Forelimb muscle (tissue), 1 donor: ENCODE results near the gene GSG1L. TPM values are rescaled to one million over a fixed set of nuclear protein-coding genes. Genes with fewer than 3 reads are reported as not detected.

Experiments
- DNase-seq: peaks from one replicate; pipeline ENCODE4 v3.0.0-alpha.2; 2013; ENCODE audit warnings: low read depth
- polyA plus RNA-seq: library from polyadenylated mRNA; unstranded; fragments of 120-200 nt; gene quantifications from one replicate; pipeline ENCODE4 v1.2.1, GENCODE V29; 2013; ENCODE audit not compliant: insufficient read length

The GSG1L gene
- 2.0 TPM for polyA plus RNA-seq

DNA sequence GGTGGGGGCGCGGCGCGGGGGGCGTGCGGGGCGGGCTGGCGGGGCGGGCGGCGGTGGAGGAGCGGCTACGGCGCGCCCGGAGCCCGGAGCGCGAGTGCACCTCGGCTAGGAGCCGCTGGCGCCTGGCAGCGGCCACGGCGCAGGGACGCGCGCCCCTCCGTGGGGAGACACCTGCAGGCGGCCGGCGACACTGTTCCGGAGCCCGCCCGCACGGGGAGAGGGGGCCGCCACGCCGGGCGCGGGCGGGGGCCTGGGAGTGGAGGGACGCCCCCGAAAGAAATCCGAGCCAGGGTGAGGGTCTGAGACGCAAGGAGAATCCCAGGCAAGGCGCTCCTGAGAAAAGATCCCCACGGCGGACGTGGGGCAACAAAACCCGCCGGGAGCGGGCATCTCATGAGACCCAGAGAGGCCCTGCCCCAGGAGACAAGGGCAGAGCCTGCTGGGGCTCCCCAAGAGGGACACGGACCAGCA lies at the start of gene GSG1L:
Gene GSG1L (minus strand): TSS at position 124 of the 471 bp plus-strand sequence. CDS start 290 bp downstream, outside the sequence.
- DNase-seq: no peak

DNA sequence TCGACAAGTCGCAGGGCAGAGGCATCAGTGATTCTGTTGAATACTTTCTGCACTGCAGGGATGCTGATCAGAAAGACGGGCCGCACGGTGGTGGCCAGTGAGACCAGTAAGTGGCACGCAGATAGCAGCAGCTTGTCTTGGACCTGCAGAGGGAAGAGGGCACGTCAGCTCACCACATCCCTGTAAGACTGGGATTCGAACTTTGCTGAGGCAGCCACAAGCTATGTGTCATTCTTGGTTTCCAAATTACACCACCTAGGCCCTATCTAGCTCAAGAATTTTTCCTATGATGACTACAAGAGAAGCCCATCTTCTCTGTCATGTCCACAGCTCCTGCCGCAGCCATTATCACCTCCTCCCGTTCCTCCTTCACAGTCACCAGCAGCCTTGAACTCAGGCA lies 49.4 kb upstream of the GSG1L start:
- no peak for DNase-seq

DNA sequence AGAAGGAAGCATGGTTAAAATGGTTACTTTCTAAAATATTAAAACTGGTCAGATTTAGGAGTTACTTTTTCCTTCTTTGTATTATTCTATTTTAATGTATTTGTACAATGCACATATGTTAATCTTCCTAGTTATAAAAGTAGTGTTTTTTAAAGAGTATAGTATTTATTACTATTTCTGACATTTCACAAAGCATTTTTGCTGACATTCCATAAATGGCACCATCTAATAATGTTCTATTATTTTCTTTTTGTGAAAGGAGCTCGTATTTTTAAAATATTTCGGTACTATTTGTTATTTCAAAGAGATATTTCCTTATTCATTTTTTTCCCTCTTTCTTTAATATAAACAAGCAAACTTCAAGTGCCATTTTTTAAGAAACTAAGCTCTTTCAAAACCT lies 47.5 kb upstream of the GSG1L start:
- DNase-seq: no peak

DNA sequence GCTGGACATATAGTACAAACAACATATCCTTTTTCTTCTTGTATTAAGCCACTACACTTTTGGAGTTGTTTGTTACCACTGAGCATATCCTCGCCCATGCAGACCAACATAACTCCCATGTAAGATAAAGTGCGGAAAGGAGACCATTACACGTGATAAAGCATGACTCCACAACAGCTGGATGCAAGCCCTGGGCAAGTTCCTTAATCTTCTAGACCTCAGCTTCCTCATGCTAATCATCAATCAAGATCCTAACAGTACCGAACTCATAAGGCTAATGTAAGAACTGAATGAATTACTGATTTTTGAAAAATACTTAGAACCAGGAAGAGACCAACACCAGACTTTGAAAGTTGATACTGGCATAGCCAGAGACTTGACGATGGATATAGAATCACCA lies 47.0 kb upstream of the GSG1L start:
- no peak for DNase-seq

DNA sequence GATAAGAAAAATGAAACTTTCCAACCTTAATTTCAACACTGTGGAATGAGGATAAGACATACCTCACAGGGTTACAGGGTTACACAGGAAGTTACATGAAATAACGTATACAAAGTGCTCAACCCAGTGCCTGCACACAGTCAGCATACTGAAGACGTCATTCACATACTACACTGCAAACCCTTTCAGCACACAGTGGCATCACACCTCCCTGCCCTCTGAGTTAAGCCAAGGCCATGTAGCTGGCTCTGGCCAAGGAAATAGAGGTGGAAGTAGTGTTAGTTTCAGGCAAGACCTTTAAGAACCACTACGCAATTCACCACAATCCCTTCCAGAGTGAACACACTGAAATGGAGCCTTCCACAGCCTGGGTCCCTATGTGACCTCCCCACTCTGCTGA lies 46.6 kb upstream of the GSG1L start:
- no peak for DNase-seq

DNA sequence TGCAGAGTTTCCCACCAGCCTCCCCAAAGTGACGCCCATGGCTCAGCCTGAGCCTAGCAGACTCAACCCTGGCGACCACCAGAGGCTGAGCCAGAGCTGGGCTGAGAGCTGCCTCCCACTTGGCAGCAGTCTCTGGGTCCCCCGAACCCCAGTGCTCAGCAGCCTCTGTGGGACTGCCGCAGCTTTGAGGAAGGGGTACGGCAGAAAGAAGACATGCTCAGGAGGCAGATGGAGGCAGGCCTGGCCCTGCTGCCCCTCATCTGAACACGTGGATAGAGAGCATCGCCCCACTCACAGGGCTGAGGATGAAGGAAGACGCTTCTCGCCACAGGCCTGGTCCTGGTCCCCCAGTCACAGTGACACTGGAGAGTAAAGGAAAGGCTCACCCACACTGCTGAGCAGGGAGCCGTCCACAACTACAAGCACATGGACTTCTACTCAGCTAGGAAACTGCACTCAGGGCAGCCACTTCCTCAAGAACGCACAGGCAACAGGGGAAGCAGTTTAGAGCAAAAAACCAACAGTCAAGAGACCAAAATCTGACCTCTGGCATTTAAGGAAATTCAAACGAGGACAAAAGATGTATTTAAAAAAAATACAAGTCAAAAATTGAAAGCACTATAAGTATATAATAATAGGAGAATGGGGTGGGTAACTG lies 45.2 kb upstream of the GSG1L start:
- DNase-seq: no peak

DNA sequence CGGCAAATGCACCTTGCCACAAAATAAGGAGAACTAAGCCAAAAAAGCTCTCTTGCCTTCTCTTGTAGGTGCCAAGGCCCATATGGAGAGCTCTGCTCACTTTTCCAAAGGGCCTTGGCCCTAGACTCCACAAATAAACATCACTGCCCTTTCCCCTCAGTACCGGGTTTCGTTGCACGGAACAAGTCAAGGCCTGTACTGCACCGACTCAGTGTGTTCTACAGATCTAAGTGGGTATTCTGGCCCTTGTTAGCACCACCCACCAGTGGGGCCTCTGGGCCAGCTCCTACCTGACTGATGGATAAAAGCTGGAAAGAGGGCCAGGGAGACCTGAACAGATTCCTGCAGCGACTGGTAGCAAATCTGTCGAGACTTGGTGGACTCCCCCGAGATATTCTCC lies 43.7 kb upstream of the GSG1L start:
- no peak for DNase-seq

DNA sequence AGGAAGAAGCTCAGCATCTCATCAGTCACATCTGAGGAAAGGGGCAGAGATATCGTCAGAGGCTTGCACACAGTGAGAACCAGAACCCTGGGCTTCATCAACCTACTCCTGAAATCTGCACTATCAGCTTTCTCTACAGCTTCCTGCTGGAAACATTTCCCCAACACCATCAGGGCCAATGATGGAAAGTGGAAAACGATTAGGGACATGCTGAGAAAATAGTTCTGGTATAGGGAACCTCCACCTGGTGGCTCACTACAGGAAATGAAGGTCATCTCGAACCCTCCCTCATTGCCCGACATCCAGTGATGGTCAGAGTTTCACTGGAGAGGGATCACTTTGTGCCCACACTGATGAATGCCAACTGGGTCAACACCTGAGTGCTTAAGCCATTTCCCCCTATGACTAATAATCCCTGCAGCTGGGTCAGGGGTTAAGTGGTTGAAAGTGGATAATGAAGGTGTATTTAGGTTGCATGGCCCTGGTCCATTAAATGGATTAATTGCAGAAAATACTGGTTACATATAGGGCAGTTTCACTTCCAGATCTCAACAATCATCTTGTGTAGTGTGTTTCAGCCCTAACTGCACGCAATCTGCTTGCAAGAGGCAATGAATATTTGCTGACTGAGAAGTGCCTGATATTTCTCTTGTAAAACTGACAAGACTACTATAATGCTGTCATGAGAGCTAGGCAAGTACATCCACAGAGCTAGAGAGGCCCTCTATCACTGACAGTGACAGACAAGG lies 43.1 kb upstream of the GSG1L start:
- DNase-seq: no peak

DNA sequence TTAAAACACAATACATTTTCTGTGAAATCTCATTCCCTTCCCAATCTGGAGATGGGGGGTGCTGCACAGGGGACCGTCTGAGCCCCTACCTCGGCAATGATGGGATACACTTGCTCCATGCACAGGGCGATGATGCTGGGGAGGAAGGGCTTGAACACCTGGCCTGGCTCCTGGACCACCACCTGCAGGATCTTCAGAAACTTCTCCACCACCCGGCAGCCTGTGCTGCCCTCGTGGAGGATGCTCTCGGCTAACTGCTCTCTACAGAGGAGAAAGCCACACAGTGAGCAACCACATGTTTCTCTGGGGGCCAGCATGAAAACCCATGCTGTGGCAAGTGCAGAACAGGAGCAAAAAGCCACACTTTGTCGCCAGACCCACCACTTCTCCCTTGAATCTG lies 42.4 kb upstream of the GSG1L start:
- DNase-seq: no peak

DNA sequence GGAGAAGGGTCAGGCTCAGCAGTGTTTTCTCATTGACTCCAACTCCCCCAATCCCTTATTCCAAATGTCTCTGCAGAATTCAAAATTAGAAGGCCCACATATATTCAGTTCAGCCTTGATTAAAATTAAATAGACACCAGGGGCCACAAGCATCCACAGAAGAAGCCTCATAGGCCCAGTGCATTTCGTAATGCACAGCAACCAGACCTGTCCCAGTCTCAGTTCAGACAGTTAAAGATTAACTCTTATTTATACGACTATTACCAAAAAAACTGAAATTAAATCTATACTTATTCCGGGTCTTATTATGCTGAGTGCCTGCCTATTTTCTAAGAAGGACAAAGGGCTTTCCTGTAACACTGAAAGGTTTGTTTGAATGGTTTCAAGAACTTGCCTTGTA lies 41.8 kb upstream of the GSG1L start:
- no peak for DNase-seq

DNA sequence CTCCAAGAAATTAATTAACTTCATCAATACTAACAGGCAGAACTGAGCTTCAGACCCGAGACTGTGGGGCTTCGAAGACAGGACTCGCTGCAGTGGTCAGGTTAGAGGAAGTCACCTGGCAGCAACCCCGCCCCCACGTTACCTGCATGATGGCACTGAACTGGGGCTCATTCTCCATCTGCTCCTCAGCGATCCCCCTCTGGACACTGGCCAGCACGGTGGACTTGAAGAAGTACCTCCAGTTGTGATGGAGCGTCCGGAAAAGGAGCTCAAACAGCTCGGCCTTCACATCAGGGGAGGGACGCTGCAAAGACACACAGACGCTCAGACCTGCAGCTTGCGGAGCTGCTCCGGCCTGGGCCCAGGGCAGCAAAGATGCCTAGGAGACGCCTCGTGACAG lies 40.9 kb upstream of the GSG1L start:
- no peak for DNase-seq

DNA sequence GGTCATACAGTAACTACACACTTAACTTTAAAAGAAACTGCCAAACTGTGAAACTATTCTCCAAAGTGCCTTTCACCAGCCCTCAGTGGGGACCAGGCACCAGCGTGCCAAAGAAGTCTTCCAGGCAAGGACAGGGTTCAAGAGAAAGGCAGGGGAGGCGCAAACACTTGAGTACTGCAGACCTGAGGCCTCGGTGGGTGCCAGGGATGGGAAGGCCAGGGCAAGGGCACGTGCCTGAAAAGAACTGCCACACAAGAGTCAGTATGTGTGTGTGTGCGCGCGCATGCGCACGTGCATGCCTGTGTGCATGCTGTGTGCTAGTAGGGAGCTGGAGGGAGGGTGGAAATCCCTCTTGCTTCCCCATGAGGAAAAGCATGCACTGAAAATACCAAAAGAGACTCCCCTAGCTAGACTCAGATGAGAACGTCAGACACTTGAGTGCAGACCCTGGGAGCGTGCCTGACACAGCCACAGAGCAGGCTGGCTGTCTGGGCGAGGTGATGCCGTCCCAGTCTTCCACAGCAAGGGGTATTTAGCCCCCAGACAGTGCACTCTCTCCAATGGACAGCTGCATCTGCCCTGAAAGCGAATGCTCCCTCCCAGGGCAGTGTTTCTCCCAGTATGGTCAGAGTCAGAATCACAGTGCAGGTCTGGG lies 40.1 kb upstream of the GSG1L start:
- no peak for DNase-seq

DNA sequence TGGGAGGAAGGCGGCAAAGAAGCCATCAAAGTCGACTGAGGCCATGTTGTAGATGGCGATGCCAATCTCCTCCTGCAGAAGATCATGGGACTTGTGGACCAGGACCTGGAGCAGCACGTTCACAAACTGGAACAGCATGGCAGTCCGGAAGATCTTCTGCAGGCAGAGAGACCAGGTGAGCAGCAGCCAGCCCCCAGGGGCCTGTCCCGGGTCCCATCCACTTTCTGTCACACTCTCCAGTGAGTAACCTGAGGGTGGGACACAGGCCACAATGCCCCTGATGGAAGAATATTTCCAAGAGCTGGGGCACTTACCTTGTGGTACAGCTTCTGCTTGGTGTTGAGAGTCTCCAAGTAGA lies 38.0 kb upstream of the GSG1L start:
- no peak for DNase-seq

DNA sequence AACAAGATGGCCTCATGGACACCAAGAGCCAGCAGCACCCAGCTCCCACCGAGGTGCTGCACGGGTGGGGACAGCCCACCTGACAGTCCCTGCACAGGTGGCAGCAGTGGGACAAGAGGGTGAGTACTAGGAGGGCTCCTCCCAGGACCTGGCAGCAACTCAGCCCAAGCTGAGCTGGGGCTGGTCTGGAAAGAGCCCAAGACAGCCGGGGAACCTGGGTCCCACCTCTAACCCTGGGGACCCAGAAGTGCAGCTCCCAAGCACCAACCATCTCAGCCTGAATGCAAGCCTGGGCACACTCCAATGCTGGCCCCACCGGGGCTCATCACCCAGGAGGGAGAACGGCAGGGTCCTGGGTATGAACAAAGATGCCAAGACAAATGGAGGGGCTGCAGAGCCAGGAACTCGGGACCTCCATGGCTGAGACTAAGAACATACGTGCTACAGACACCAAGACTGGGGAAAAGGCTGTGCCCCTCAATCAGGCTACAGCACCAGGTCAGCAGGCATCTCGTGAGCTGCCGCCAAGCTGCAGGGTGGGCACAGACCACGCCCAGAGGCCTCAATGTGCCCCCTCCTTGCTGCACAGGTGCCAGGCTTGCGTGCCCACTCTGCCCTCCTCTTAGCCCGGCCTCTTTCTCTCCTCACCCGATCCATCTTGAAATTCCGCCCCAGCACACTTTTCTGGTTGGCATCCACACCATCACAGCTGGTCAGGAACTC lies 37.5 kb upstream of the GSG1L start:
- DNase-seq: no peak

DNA sequence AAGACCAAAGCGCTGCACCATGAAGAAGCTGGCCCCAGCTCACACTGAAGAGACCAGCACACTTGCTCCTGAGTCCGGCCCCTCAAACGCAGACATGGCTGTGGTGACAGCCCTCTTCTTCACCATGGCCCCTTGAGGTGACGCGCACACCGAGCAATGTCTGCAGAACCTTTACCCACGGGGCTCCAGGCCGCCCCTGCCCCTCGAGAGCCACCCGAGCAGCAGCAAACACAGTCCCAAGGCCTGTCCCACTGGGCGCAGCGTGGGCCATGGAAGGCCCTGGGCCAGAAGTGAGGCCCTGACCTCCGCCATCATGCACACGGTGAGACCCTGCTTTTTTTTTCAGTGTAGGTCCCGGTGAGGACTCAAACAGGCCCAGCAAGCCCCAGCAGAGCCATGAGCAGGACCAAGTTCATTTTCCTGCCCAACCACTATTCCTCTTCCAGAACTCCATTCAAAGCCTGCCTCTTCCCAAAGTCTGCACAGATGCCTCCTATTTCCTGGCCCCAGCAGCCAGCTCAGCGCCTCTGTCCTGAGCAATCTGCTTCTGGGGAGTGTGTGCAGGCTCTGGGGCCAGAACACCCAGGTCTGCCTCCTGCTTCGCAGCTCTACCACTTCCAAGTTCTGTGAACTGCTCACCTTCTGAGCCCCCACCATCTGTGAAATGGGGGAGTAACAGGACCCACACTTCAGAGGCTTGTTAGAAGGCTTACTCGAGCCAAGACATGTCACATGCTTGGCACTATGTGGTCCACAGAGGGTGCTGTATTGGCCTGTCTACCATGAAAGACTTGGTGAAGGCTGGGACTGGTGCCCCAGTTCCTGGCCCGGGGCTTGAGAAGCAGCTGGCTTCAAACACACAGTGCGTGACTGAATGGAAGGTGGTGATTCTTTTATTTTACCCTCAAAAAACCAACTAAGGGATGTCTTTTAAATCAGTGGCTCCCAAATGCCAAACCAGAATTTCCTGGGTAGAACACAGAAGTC lies 35.7 kb upstream of the GSG1L start:
- no peak for DNase-seq

DNA sequence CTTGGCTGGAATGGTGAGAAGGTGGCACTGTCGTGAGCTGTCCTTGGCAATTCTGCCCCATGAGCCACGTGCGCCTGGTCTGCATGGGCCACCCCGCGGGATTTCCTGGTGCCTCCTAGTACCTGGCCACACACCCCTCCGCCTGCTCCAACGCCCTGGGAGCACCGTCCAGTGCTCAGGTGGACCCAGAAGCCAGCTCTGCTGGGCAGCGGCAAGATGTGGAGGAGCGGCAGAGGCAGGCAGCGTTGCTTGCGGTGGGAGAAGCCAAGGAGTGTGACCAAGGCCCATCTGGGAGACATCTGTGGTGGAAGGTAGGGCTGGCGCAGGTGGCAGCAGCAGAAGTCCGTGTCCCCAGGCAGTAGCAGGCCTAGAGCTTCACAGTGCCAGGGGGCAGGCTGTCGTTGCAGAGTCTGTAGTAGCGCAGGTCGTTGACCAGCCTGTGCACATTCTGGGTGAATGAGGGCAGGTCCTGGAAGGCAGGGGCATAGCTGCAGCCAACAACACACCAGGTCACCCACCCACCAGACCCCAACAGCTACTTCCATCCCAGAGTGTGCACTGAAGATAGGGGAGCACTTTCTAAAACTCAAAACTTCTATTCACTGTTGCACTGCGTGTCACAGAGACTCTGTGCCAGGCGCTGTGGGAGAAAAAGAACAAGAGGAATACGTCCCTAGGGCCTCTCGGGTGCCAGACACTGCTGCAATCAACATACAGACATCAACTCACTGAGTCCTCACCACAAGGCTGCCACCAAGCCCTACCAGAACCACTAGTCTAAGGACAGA lies 34.9 kb upstream of the GSG1L start:
- DNase-seq: no peak

DNA sequence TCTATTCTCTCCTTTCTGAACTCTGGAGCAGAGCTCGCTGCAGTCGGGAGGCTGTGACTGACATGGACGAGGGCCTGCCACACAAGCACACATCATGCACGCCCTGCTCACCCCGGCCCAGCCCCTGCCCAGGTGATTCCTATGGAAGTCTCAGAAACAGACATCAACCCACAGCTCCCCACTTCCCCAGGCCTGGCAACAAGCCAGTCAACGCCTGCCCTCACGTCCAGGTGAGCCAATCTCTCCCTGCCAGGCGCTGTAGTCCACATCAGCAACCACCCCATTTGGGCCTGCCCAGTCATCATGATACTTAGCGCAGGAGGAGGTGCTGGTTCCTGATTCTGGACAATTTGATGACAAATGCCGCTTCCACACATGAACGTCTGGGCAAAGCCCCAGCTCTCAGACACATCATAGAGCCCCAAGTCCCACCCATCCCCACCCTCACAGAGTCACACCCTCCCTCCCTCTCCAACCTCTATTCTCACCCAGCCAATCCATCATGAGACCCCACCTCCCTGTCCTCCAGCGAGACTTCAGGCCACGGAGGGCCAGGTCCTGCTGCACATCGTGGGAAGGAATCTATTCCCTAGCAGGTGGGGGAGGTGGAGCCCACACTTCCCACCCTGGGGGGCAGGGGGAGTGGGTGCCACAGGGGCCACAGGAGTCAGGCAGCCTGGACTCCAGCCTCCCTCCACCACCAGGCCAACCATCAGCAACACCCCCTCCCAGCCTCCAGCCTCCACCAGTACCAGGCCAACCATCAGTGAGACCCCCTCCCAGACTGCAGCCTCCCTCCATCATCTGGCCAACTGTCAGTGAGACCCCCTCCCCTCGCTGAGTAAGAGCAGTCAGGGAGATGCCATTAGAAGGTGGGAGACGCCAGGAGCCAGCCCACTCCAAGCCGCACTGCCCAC lies 33.7 kb upstream of the GSG1L start:
- DNase-seq: no peak

DNA sequence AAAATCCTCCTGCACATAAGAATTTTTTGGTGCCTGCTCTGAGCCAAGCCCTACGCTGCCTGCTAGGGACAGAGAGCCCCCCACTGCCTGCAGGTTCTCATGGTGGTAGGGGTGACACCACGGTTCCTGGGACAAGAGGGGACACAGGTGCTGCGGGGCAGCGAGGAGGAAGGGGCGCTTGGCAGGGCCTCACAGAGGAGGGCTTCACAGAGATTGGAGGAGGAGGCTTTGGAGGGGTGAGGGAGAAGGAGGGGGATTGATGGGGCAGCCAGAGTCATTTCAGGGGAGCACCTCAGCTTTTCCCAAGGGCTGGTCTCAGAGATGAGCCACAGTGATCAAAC lies 29.8 kb upstream of the GSG1L start:
- no peak for DNase-seq

DNA sequence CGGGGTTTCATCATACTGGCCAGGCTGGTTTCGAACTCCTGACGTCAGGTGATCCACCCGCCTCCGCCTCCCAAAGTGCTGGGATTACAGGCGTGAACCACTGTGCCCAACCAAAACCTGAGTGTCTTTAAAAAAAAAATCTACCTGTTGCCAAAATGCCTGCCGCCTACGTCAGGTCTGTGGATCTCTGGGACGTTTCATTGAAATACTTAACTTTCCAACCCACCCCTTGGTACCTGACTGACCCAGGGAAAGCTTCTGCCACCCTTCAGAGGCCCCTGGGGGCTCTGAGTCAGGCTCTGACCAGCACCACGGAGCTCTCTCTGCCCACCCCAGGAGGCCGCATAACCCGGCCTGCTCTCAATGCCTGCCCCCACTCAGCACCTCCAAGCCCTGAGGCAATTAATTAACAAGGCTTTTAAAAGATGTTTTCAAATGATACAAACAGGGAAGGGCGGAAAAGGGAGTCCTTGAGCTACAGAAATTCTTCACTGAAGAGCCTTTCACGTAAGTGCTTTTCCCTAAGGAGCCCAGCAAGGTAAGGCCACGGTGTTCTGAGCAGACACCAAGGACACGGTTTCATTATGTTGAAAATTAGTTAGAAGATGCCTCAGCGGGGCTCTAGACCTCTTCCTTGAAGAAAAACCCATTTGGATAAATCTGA lies 29.3 kb upstream of the GSG1L start:
- DNase-seq: no peak
